Measurements from ENCODE around the gene KLHL7. TPM values are rescaled to one million over a fixed set of nuclear protein-coding genes. Genes with fewer than 3 reads are reported as not detected.

The KLHL7 gene
- total RNA-seq, 1 experiment from 2014 or later, result 20.6 TPM

DNA sequence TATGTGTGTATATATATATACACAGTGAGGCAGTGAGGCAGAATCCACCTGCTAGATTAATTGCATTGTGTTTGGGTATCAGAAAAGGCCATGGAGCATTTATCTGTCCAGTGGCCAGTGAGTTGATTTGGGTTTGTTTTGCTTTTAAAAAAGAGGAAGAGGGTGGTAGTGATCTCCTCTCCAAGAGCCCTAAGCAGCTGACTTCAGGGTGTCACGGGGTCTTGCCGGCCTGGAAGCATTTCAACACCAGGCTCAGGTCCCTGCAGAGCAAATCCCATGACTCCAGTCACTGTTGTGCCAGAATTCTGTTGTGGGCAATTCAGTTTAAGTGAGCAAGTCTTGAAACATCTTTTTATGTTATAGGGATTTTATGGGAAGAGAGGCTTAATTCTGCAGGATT is 110.4 kb downstream of the KLHL7 start:
- no peaks in the 10 kb centered on the region for H3K4me1 ChIP-seq (ENCODE audit: control insufficient read depth in 1 of 2, insufficient read depth in 2 of 2, low read length in 2 of 2)
- H3K9ac ChIP-seq (ENCODE audit: low read length), result no peak overlapping the region
- no peak overlapping the region for H3K4me2 ChIP-seq (ENCODE audit: low read length)
- ChIA-PET POLR2A (no interaction called here), RAD21 (ENCODE audit: low non-redundant PET in 1 of 2, low total read pairs in 2 of 2, uncharacterized antibody in 2 of 2, unreplicated experiment in 2 of 2) (no interaction called here), CTCF (no interaction called here)
- DNase-seq (ENCODE audit: low read depth, low spot score), result no peak
- no peak overlapping the region for H2AFZ ChIP-seq (ENCODE audit: low read depth, low read length, poor library complexity, severe bottlenecking)
- H3K27ac ChIP-seq (ENCODE audit: low read depth, low read length), result no peak overlapping the region
- no peak for ATAC-seq
- no peaks in the 10 kb centered on the region for H3K79me2 ChIP-seq (ENCODE audit: insufficient read depth, low read length)
- H3K9me3 ChIP-seq (ENCODE audit: control insufficient read depth in 1 of 2, insufficient read depth in 1 of 2, low read depth in 1 of 2, low read length in 2 of 2), result no peaks in the 10 kb centered on the region
- H3K36me3 ChIP-seq (ENCODE audit: control insufficient read depth in 1 of 2, insufficient read depth in 2 of 2, low read length in 2 of 2), result no peaks in the 10 kb centered on the region
- intact Hi-C loops (cut with micrococcal nuclease), result no loop called here
- BruUV-seq (replicated peaks), result no TSS peak
- H3K27me3 ChIP-seq (ENCODE audit: insufficient read depth, low read length), result no peaks in the 10 kb centered on the region
- TF ChIP-seq, protein P1, sequence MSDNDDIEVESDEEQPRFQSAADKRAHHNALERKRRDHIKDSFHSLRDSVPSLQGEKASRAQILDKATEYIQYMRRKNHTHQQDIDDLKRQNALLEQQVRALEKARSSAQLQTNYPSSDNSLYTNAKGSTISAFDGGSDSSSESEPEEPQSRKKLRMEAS (IDR thresholded peaks at IDR 0.05), result no peak
- no peak for TF ChIP-seq POLR2AphosphoS5 (IDR thresholded peaks at IDR 0.05; ENCODE audit: low read depth, low read length)
- TF ChIP-seq POLR2A (IDR thresholded peaks at IDR 0.05; ENCODE audit: borderline replicate concordance, extremely low read depth, insufficient read depth, insufficient read length), result no peak
- no peak for TF ChIP-seq EZH2 (IDR thresholded peaks at IDR 0.05)
- no peak for TF ChIP-seq EGR1 (IDR thresholded peaks at IDR 0.05; ENCODE audit: low read depth)
- no peak for TF ChIP-seq ZFX (IDR thresholded peaks at IDR 0.05)
- TF ChIP-seq ZNF274 (IDR thresholded peaks at IDR 0.05; ENCODE audit: low read depth, low read length), result no peak
- TF ChIP-seq, protein P2, sequence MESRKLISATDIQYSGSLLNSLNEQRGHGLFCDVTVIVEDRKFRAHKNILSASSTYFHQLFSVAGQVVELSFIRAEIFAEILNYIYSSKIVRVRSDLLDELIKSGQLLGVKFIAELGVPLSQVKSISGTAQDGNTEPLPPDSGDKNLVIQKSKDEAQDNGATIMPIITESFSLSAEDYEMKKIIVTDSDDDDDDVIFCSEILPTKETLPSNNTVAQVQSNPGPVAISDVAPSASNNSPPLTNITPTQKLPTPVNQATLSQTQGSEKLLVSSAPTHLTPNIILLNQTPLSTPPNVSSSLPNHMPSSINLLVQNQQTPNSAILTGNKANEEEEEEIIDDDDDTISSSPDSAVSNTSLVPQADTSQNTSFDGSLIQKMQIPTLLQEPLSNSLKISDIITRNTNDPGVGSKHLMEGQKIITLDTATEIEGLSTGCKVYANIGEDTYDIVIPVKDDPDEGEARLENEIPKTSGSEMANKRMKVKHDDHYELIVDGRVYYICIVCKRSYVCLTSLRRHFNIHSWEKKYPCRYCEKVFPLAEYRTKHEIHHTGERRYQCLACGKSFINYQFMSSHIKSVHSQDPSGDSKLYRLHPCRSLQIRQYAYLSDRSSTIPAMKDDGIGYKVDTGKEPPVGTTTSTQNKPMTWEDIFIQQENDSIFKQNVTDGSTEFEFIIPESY (IDR thresholded peaks at IDR 0.05; ENCODE audit: extremely low read depth, insufficient replicate concordance, low read length), result no peak
- TF ChIP-seq, protein P3, sequence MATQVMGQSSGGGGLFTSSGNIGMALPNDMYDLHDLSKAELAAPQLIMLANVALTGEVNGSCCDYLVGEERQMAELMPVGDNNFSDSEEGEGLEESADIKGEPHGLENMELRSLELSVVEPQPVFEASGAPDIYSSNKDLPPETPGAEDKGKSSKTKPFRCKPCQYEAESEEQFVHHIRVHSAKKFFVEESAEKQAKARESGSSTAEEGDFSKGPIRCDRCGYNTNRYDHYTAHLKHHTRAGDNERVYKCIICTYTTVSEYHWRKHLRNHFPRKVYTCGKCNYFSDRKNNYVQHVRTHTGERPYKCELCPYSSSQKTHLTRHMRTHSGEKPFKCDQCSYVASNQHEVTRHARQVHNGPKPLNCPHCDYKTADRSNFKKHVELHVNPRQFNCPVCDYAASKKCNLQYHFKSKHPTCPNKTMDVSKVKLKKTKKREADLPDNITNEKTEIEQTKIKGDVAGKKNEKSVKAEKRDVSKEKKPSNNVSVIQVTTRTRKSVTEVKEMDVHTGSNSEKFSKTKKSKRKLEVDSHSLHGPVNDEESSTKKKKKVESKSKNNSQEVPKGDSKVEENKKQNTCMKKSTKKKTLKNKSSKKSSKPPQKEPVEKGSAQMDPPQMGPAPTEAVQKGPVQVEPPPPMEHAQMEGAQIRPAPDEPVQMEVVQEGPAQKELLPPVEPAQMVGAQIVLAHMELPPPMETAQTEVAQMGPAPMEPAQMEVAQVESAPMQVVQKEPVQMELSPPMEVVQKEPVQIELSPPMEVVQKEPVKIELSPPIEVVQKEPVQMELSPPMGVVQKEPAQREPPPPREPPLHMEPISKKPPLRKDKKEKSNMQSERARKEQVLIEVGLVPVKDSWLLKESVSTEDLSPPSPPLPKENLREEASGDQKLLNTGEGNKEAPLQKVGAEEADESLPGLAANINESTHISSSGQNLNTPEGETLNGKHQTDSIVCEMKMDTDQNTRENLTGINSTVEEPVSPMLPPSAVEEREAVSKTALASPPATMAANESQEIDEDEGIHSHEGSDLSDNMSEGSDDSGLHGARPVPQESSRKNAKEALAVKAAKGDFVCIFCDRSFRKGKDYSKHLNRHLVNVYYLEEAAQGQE (IDR thresholded peaks at IDR 0.05; ENCODE audit: low read depth), result no peak
- no peaks in the 10 kb centered on the region for H3K9me2 ChIP-seq (ENCODE audit: insufficient read depth)
- H4K20me1 ChIP-seq (ENCODE audit: insufficient read depth), result no peaks in the 10 kb centered on the region
- no peak overlapping the region for H3K4me3 ChIP-seq (replicated peaks in 1 of 2; ENCODE audit: low read depth in 1 of 2, low read length in 2 of 2)

Measured in HCT116 (cell line).